Thoracic aorta (tissue), 2 donors: ENCODE results near the gene AUTS2. TPM values are rescaled to one million over a fixed set of nuclear protein-coding genes. Genes with fewer than 3 reads are reported as not detected.

ENCODE experiments used
- ATAC-seq: fragments of 150-250 bp; one replicate; pipeline ENCODE4 v1.8.0; 2017; ENCODE audit warnings: low read depth; ENCODE audit not compliant: insufficient number of reproducible peaks, low FRiP score
- DNase-seq: peaks from one replicate; pipeline ENCODE4 v3.0.0-alpha.2; 2020; ENCODE audit warnings: low spot score
- H3K27ac ChIP-seq, 2 donors: fragments of 200-600 bp; sonication (generic); 1 replicate in 1 of 2; 2 replicates in 1 of 2; pipeline ENCODE4 v1.5.1; 2016; ENCODE audit warnings: mild to moderate bottlenecking in 2 of 2, moderate library complexity in 2 of 2
- H3K27me3 ChIP-seq: fragments of 200-600 bp; sonication (generic); replicated peaks from 2 replicates; pipeline ENCODE4 v1.6.0; 2016; ENCODE audit warnings: mild to moderate bottlenecking; ENCODE audit not compliant: insufficient read depth
- H3K36me3 ChIP-seq: fragments of 200-600 bp; sonication (generic); one replicate; pipeline ENCODE4 v1.5.1; 2016
- H3K4me1 ChIP-seq, 2 donors: fragments of 200-600 bp; sonication (generic); 1 replicate in 1 of 2; 2 replicates in 1 of 2; pipeline versions ENCODE4 v1.5.1 to v1.6.0; 2016; ENCODE audit warnings: low read depth in 2 of 2, mild to moderate bottlenecking in 1 of 2; ENCODE audit not compliant: control insufficient read depth in 1 of 2
- H3K4me3 ChIP-seq: fragments of 200-600 bp; sonication (generic); 2 replicates; pipeline ENCODE4 v1.5.1; 2016; ENCODE audit warnings: mild to moderate bottlenecking
- H3K9me3 ChIP-seq: fragments of 200-600 bp; sonication (generic); 2 replicates; pipeline ENCODE4 v1.5.1; 2016
- CTCF ChIP-seq: fragments of 200-600 bp; sonication (generic); IDR thresholded peaks from one replicate; pipeline ENCODE4 v1.5.1; 2019; ENCODE audit warnings: antibody characterized with exemption
- total RNA-seq, 2 donors: library from RNA; depleted of rRNA; stranded (reverse); fragments of >200 nt; gene quantifications; one replicate each; pipeline versions ENCODE4 v1.1.0 to v1.2.3, GENCODE V29; 2016

AUTS2 gene
- total RNA-seq, 2 donors from 2014 or later = 49.4 to 101 TPM

GRCh38 chr7:70630818-70631457 lies 1032.7 kb downstream of the AUTS2 start:
- ATAC-seq (peak; percentile 21), DNase-seq (no peak)
- no peak overlapping the region for H3K27ac ChIP-seq
- H3K4me3 ChIP-seq = peak overlapping the region; percentile 65
- peaks cover 0 to 5% of the 10 kb centered on the region in 2 donors for H3K4me1 ChIP-seq
- H3K9me3 ChIP-seq = no peaks in the 10 kb centered on the region
- no peak for TF ChIP-seq CTCF
- no peaks in the 10 kb centered on the region for H3K27me3 ChIP-seq
- H3K36me3 ChIP-seq = no peaks in the 10 kb centered on the region

GRCh38 chr7:70631718-70632117 lies 1033.4 kb downstream of the AUTS2 start:
- Histone ChIP-seq H3K4me1 (peaks cover 0 to 5% of the 10 kb centered on the region in 2 donors), H3K27me3 (no peaks in the 10 kb centered on the region), H3K36me3 (no peaks in the 10 kb centered on the region), H3K27ac (no peak overlapping the region), H3K9me3 (no peaks in the 10 kb centered on the region), H3K4me3 (no peak overlapping the region)
- no peak for ATAC-seq
- DNase-seq = no peak
- no peak for TF ChIP-seq CTCF

- peaks cover 0 to 5% of the 10 kb centered on the region in 2 donors for H3K4me1 ChIP-seq
- DNase-seq (no peak), ATAC-seq (no peak)
- TF ChIP-seq CTCF = no peak
- no peak overlapping the region for H3K27ac ChIP-seq
- H3K36me3 ChIP-seq = no peaks in the 10 kb centered on the region
- H3K4me3 ChIP-seq = no peak overlapping the region
- H3K27me3 ChIP-seq = no peaks in the 10 kb centered on the region
- H3K9me3 ChIP-seq = no peaks in the 10 kb centered on the region
Measured at GRCh38 chr7:70632400-70632799, 1034.1 kb downstream of the AUTS2 start.

GRCh38 chr7:70634071-70634470 lies 1035.8 kb downstream of the AUTS2 start:
- Histone ChIP-seq H3K36me3 (no peaks in the 10 kb centered on the region), H3K4me3 (no peak overlapping the region), H3K9me3 (no peaks in the 10 kb centered on the region), H3K4me1 (peaks cover 0 to 5% of the 10 kb centered on the region in 2 donors), H3K27me3 (no peaks in the 10 kb centered on the region), H3K27ac (no peak overlapping the region)
- ATAC-seq (no peak), DNase-seq (no peak)
- no peak for TF ChIP-seq CTCF

- Histone ChIP-seq H3K27ac (no peak overlapping the region), H3K27me3 (no peaks in the 10 kb centered on the region), H3K36me3 (no peaks in the 10 kb centered on the region), H3K4me1 (peaks cover 0 to 5% of the 10 kb centered on the region in 2 donors), H3K9me3 (no peaks in the 10 kb centered on the region), H3K4me3 (no peak overlapping the region)
- ATAC-seq = no peak
- no peak for DNase-seq
- TF ChIP-seq CTCF = no peak
Measured at GRCh38 chr7:70634610-70635068, 1036.4 kb downstream of the AUTS2 start.
